GM12878 (cell line): ENCODE data around the gene KRT25. TPM values are rescaled to one million over a fixed set of nuclear protein-coding genes. Genes with fewer than 3 reads are reported as not detected.

ENCODE experiments used
- ATAC-seq: fragments of 200-7000 bp; cut with Tn5 transposase; 3 replicates; pipeline ENCODE4 v1.9.1; 2020; ENCODE audit warnings: mild to moderate bottlenecking, moderate library complexity
- BruUV-seq: library from RNA; stranded (reverse); fragments of 400-500 nt; replicated peaks from 2 replicates; lab custom pipeline; 2021; lab: Mats Ljungman, UMichigan
- CTCF ChIA-PET: fragments of 300-600 bp; sonication (Branson Sonifier 250); formaldehyde crosslinking; extraction: SDS; loops from one replicate; lab custom pipeline; 2021; ENCODE audit warnings: inconsistent platforms; lab: Yijun Ruan, JAX
- POLR2A ChIA-PET: fragments of 350-600 bp; formaldehyde crosslinking; extraction: SDS; loops from one replicate; lab custom pipeline; 2021; ENCODE audit warnings: inconsistent platforms; lab: Charles Lee
- RAD21 ChIA-PET: fragments of 300-600 bp; sonication (Branson Sonifier 250); formaldehyde crosslinking; loops from one replicate; lab custom pipeline; 2023; ENCODE audit warnings: antibody characterized with exemption; ENCODE audit not compliant: unreplicated experiment; lab: Charles Lee
- SMC1A ChIA-PET: fragments of 300-600 bp; sonication (Branson Sonifier 250); formaldehyde crosslinking; loops from one replicate; lab custom pipeline; 2023; ENCODE audit not compliant: unreplicated experiment, uncharacterized antibody; lab: Charles Lee
- DNase-seq: peaks from one replicate; pipeline ENCODE4 v3.0.0-alpha.2; 2011; ENCODE audit warnings: low read depth, low spot score
- FAIRE-seq: peaks from 3 replicates; lab custom pipeline; 2011; peaks lifted over from hg19 to GRCh38; lab: Jason Lieb, UNC
- H2AFZ ChIP-seq: 2 replicates; pipeline ENCODE4 v1.6.0; 2011; ENCODE audit warnings: low read depth, low read length, control low read depth; ENCODE audit not compliant: control insufficient read depth
- H3K27ac ChIP-seq: 2 replicates; pipeline ENCODE4 v1.5.1; 2011; ENCODE audit warnings: control low read depth; ENCODE audit not compliant: control insufficient read depth, insufficient read depth
- H3K27me3 ChIP-seq, 2 experiments: replicated peaks in 1 of 2; 2 replicates each; pipeline versions ENCODE4 v1.6.0 to v1.6.1; 2011; ENCODE audit warnings: low read length in 1 of 2; ENCODE audit not compliant: control insufficient read depth in 2 of 2, insufficient read depth in 2 of 2
- H3K36me3 ChIP-seq, 2 experiments: 2 replicates each; pipeline ENCODE4 v1.5.1; 2011; ENCODE audit warnings: low read length in 1 of 2; ENCODE audit not compliant: control insufficient read depth in 2 of 2, insufficient read depth in 2 of 2
- H3K4me1 ChIP-seq: 2 replicates; pipeline ENCODE4 v1.6.1; 2011; ENCODE audit warnings: mild to moderate bottlenecking, low read length, moderate library complexity, mixed read lengths; ENCODE audit not compliant: control insufficient read depth, insufficient read depth
- H3K4me2 ChIP-seq: 2 replicates; pipeline ENCODE4 v1.6.0; 2011; ENCODE audit warnings: control low read depth; ENCODE audit not compliant: control insufficient read depth, insufficient read depth
- H3K4me3 ChIP-seq: fragments of 200-600 bp; sonication (generic); 2 replicates; pipeline ENCODE4 v1.5.1; 2016
- H3K79me2 ChIP-seq: 2 replicates; pipeline ENCODE4 v1.6.0; 2011; ENCODE audit warnings: low read length; ENCODE audit not compliant: control insufficient read depth, insufficient read depth
- H3K9ac ChIP-seq: 2 replicates; pipeline ENCODE4 v1.8.0; 2011; ENCODE audit warnings: low read length, control low read depth, mixed read lengths; ENCODE audit not compliant: control insufficient read depth, insufficient read depth
- H3K9me3 ChIP-seq: replicated peaks from 3 replicates; pipeline ENCODE4 v1.5.1; 2011; ENCODE audit warnings: mild to moderate bottlenecking, low read length; ENCODE audit not compliant: control insufficient read depth, insufficient read depth
- H4K20me1 ChIP-seq: 2 replicates; pipeline ENCODE4 v1.6.0; 2011; ENCODE audit not compliant: control insufficient read depth, insufficient read depth
- CTCF ChIP-seq, 3 experiments: IDR thresholded peaks in 2 of 3; conservative IDR thresholded peaks in 1 of 3; 2 replicates each; pipeline ENCODE4 v1.5.1; 2011; ENCODE audit warnings: low read depth in 3 of 3, low read length in 3 of 3, mild to moderate bottlenecking in 3 of 3, control low read depth in 2 of 3, moderate library complexity in 2 of 3, inconsistent platforms in 1 of 3, mixed read lengths in 1 of 3; ENCODE audit not compliant: control insufficient read depth in 2 of 3, insufficient read depth in 1 of 3; ENCODE audit errors: extremely low read depth in 1 of 3
- HDGF ChIP-seq: fragments of 450-650 bp; IDR thresholded peaks from 2 replicates; pipeline ENCODE4 v1.6.1; 2016; ENCODE audit warnings: antibody characterized with exemption
- IKZF1 ChIP-seq: fragments of 450-650 bp; conservative IDR thresholded peaks from 2 replicates; pipeline ENCODE4 v1.6.1; 2017; ENCODE audit warnings: antibody characterized with exemption, mild to moderate bottlenecking
- IRF5 ChIP-seq: fragments of 450-650 bp; IDR thresholded peaks from 2 replicates; pipeline ENCODE4 v1.6.1; 2017; ENCODE audit warnings: borderline replicate concordance
- KLF5 ChIP-seq: fragments of 450-650 bp; IDR thresholded peaks from 2 replicates; pipeline ENCODE4 v1.6.1; 2014; ENCODE audit warnings: mild to moderate bottlenecking; ENCODE audit not compliant: partially characterized antibody
- WGBS: methylation state at CpG from one replicate; pipeline ENCODE4 v1.1.6; 2016; ENCODE audit warnings: low lambda C conversion rate; ENCODE audit not compliant: insufficient replicate concordance, insufficient coverage; ENCODE audit errors: missing lambda C conversion rate; 5-methylcytosine and 5-hydroxymethylcytosine counted together
- in situ Hi-C: fragments of 300-500 bp; cut with MboI; formaldehyde crosslinking; loops from 9 replicates; pipeline ENCODE4 v1.14.3; 2018; ENCODE audit warnings: mixed read lengths
- intact Hi-C: fragments of 100-400 bp; cut with micrococcal nuclease; formaldehyde crosslinking; loops from one replicate; pipeline ENCODE4 v1.14.2; 2022; ENCODE audit not compliant: unreplicated experiment
- polyA plus RNA-seq, 11 experiments: library from polyadenylated mRNA; depleted of rRNA in 4 of 11; unstranded in 6 of 11; stranded (reverse) in 5 of 11; fragments of >200 nt; fragmentation: Nextera tagmentation in 4 of 11; fragmentation: Illumina TruSeq in 1 of 11; extraction: Ambion mirVana in 4 of 11; extraction: Trizol in 1 of 11; gene quantifications; 1 replicate in 1 of 11; 2 replicates in 10 of 11; pipeline versions ENCODE4 v1.2.1 to v1.2.3, GENCODE V29; 2011 to 2016; ENCODE audit warnings: inconsistent platforms in 2 of 11, missing spikeins in 2 of 11, low read depth in 1 of 11
- total RNA-seq, 4 experiments: library from RNA; depleted of rRNA in 3 of 4; stranded (reverse); fragments of >200 nt in 3 of 4; fragmentation: Illumina TruSeq in 1 of 4; extraction: Trizol in 1 of 4; gene quantifications; 2 replicates each; pipeline versions ENCODE4 v1.2.1 to v1.2.3, GENCODE V29; 2013 to 2021

KRT25 gene
- total and polyA plus RNA-seq, 10 of the 15 experiments (the other 5 are each of a cell fraction or from before 2014, with no cell fraction given) = not detected

- Histone ChIP-seq H2AFZ (no peak overlapping the region), H3K27ac (no peak overlapping the region), H4K20me1 (no peaks in the 10 kb centered on the region), H3K27me3 (peaks cover 2 to 9% of the 10 kb centered on the region in 2 experiments; a peak in 1 of 4 replicates), H3K79me2 (no peaks in the 10 kb centered on the region), H3K4me2 (no peak overlapping the region), H3K36me3 (no peaks in the 10 kb centered on the region), H3K9me3 (no peaks in the 10 kb centered on the region), H3K4me3 (no peak overlapping the region), H3K4me1 (no peaks in the 10 kb centered on the region), H3K9ac (no peak overlapping the region)
- FAIRE-seq = no peak
- ChIA-PET POLR2A (no interaction called here), CTCF (interaction anchor here (0.6 to 4.3 kb wide), 8 partner anchors 10 to 874 kb away, joined by 3 to 43 read pairs (median 4); partner anchors contain the start of genes KRT222 and SMARCE1), SMC1A (interaction anchor here (0.6 to 1.0 kb wide), 6 partner anchors 9 to 169 kb away, joined by 3 to 4 read pairs (median 3); no protein-coding TSS in a partner anchor), RAD21 (interaction anchor here (1.3 to 3.2 kb wide), 2 partner anchors 25 to 174 kb away, joined by 5 to 18 read pairs; no protein-coding TSS in a partner anchor)
- intact Hi-C loops = loop anchor here (10.0 kb wide), 1 partner anchor 249 kb away; no protein-coding TSS in a partner anchor
- ATAC-seq = no peak
- in situ Hi-C loops = no loop called here
- BruUV-seq = no TSS peak
- TF ChIP-seq IRF5 (no peak), CTCF (IDR thresholded peaks at IDR 0.05 in 2 of 3, conservative IDR thresholded peaks at IDR 0.05 in 1 of 3; ENCODE audit: control insufficient read depth in 2 of 3, extremely low read depth in 1 of 3, insufficient read depth in 1 of 3, low read depth in 3 of 3, low read length in 3 of 3) (no peak), IKZF1 (no peak), HDGF (no peak), KLF5 (no peak)
- no peak for DNase-seq
- 23% methylated on average over 10 of the region's 10 CpGs for WGBS
Measured at GRCh38 chr17:40793832-40794231, 38.7 kb upstream of the KRT25 start.
